HepG2 (cell line): Measurements from ENCODE around the gene KIF26B. TPM values are rescaled to one million over a fixed set of nuclear protein-coding genes. Genes with fewer than 3 reads are reported as not detected.

ENCODE experiments used
- RBAK ChIP-seq: sonication (generic); formaldehyde crosslinking; IDR thresholded peaks from 2 replicates; pipeline ENCODE4 v1.5.1; 2020; ENCODE audit warnings: mild to moderate bottlenecking, missing genetic modification reagents
- polyA plus RNA-seq, 8 experiments: library from polyadenylated mRNA; depleted of rRNA in 3 of 8; stranded (reverse) in 7 of 8; unstranded in 1 of 8; fragments of >200 nt; fragmentation: Illumina TruSeq in 4 of 8; extraction: Trizol in 4 of 8; gene quantifications; 2 replicates each; pipeline versions ENCODE4 v1.2.1 to v1.2.3, GENCODE V29; 2011 to 2016; ENCODE audit warnings: low read depth in 4 of 8, missing spikeins in 1 of 8, mixed read lengths in 1 of 8; ENCODE audit not compliant: insufficient read depth in 1 of 8
- total RNA-seq, 5 experiments: library from RNA; depleted of rRNA; stranded (reverse); fragments of >200 nt; fragmentation: Illumina TruSeq; extraction: Trizol; gene quantifications; 2 replicates each; pipeline ENCODE4 v1.2.3, GENCODE V29; 2016; ENCODE audit warnings: low read depth in 1 of 5
- TF ChIP-seq, protein P1 (sequence below): sonication (generic); formaldehyde crosslinking; IDR thresholded peaks from 2 replicates; pipeline ENCODE4 v1.4.0; 2020; ENCODE audit warnings: mild to moderate bottlenecking, missing genetic modification reagents, borderline replicate concordance
- TF ChIP-seq, protein P2 (sequence below): sonication (generic); formaldehyde crosslinking; conservative IDR thresholded peaks from 2 replicates; pipeline ENCODE4 v1.4.0; 2020; ENCODE audit warnings: missing genetic modification reagents
- TF ChIP-seq, protein P3 (sequence below): sonication (generic); formaldehyde crosslinking; IDR thresholded peaks from 2 replicates; pipeline ENCODE4 v1.8.1; 2023; ENCODE audit warnings: missing genetic modification reagents, mild to moderate bottlenecking, borderline replicate concordance
- TF ChIP-seq, protein P4 (sequence below): sonication (generic); formaldehyde crosslinking; conservative IDR thresholded peaks from 2 replicates; pipeline ENCODE4 v1.4.0; 2020; ENCODE audit warnings: mild to moderate bottlenecking, missing genetic modification reagents, moderate library complexity

KIF26B gene
- total and polyA plus RNA-seq, 2 of the 13 experiments (the other 11 are each of a cell fraction or from before 2014, with no cell fraction given): 0.08 to 0.09 TPM

DNA sequence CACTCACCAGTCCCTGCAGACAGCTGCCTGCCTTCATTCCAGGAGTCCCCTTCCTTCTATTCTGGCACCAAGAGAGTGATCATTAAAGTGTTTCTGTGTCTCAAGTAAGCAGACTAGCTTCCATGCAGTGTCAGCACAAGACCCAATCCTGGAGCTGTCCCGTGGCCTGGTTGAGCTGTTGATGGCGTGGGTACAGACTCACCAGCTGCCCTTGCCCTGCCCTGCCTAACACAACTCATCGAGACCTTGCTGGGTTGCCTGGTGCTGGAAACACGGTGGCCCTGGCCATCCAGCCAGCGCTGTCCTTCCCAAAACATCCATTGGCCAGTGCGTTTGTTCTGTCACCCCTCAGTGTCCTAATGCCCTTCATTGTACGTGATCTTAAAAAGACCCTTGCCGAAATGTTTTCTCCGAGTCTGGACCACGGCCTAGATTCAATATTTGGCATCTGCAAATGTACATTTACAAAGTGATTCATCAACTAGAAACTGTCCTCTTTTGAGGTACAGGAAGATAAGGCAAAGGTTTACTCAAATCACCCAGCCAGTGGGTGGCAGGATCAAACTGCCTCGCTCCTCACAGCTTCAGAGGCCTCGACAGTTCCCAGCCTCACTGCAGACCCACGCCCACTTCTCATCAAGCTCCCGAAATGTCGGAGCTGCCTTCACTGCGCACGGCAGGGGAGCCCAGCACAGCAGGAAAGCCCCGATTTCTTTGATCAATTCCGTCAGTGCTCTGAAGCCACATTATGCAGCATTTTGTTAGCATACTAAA is 494.2 kb downstream of the KIF26B start (continued):
- TF ChIP-seq, protein P1, sequence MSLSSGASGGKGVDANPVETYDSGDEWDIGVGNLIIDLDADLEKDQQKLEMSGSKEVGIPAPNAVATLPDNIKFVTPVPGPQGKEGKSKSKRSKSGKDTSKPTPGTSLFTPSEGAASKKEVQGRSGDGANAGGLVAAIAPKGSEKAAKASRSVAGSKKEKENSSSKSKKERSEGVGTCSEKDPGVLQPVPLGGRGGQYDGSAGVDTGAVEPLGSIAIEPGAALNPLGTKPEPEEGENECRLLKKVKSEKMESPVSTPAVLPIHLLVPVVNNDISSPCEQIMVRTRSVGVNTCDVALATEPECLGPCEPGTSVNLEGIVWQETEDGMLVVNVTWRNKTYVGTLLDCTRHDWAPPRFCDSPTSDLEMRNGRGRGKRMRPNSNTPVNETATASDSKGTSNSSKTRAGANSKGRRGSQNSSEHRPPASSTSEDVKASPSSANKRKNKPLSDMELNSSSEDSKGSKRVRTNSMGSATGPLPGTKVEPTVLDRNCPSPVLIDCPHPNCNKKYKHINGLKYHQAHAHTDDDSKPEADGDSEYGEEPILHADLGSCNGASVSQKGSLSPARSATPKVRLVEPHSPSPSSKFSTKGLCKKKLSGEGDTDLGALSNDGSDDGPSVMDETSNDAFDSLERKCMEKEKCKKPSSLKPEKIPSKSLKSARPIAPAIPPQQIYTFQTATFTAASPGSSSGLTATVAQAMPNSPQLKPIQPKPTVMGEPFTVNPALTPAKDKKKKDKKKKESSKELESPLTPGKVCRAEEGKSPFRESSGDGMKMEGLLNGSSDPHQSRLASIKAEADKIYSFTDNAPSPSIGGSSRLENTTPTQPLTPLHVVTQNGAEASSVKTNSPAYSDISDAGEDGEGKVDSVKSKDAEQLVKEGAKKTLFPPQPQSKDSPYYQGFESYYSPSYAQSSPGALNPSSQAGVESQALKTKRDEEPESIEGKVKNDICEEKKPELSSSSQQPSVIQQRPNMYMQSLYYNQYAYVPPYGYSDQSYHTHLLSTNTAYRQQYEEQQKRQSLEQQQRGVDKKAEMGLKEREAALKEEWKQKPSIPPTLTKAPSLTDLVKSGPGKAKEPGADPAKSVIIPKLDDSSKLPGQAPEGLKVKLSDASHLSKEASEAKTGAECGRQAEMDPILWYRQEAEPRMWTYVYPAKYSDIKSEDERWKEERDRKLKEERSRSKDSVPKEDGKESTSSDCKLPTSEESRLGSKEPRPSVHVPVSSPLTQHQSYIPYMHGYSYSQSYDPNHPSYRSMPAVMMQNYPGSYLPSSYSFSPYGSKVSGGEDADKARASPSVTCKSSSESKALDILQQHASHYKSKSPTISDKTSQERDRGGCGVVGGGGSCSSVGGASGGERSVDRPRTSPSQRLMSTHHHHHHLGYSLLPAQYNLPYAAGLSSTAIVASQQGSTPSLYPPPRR (CRISPR knock-in tag): peak; percentile 29; the same call in 1 of the 2 replicates
- TF ChIP-seq, protein P2, sequence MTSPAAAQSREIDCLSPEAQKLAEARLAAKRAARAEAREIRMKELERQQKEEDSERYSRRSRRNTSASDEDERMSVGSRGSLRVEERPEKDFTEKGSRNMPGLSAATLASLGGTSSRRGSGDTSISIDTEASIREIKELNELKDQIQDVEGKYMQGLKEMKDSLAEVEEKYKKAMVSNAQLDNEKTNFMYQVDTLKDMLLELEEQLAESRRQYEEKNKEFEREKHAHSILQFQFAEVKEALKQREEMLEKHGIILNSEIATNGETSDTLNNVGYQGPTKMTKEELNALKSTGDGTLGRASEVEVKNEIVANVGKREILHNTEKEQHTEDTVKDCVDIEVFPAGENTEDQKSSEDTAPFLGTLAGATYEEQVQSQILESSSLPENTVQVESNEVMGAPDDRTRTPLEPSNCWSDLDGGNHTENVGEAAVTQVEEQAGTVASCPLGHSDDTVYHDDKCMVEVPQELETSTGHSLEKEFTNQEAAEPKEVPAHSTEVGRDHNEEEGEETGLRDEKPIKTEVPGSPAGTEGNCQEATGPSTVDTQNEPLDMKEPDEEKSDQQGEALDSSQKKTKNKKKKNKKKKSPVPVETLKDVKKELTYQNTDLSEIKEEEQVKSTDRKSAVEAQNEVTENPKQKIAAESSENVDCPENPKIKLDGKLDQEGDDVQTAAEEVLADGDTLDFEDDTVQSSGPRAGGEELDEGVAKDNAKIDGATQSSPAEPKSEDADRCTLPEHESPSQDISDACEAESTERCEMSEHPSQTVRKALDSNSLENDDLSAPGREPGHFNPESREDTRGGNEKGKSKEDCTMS (CRISPR knock-in tag): no peak
- no peak for TF ChIP-seq RBAK (CRISPR knock-in tag)
- TF ChIP-seq, protein P3, sequence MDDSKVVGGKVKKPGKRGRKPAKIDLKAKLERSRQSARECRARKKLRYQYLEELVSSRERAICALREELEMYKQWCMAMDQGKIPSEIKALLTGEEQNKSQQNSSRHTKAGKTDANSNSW (CRISPR knock-in tag): no peak
- TF ChIP-seq, protein P4, sequence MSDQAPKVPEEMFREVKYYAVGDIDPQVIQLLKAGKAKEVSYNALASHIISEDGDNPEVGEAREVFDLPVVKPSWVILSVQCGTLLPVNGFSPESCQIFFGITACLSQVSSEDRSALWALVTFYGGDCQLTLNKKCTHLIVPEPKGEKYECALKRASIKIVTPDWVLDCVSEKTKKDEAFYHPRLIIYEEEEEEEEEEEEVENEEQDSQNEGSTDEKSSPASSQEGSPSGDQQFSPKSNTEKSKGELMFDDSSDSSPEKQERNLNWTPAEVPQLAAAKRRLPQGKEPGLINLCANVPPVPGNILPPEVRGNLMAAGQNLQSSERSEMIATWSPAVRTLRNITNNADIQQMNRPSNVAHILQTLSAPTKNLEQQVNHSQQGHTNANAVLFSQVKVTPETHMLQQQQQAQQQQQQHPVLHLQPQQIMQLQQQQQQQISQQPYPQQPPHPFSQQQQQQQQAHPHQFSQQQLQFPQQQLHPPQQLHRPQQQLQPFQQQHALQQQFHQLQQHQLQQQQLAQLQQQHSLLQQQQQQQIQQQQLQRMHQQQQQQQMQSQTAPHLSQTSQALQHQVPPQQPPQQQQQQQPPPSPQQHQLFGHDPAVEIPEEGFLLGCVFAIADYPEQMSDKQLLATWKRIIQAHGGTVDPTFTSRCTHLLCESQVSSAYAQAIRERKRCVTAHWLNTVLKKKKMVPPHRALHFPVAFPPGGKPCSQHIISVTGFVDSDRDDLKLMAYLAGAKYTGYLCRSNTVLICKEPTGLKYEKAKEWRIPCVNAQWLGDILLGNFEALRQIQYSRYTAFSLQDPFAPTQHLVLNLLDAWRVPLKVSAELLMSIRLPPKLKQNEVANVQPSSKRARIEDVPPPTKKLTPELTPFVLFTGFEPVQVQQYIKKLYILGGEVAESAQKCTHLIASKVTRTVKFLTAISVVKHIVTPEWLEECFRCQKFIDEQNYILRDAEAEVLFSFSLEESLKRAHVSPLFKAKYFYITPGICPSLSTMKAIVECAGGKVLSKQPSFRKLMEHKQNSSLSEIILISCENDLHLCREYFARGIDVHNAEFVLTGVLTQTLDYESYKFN (CRISPR knock-in tag): peak; percentile 43; the same call in 1 of the 2 replicates
